ENCODE measurements around the gene ISCA2.
A peak's percentile ranks its signal among the peaks of the same experiment; 100 is the strongest.

Gene ISCA2

GRCh38 chr14:74457565-74457895, 36.0 kb upstream of the ISCA2 start:
- H2BK120ac ChIP-seq (ENCODE audit: insufficient read depth, low read length, poor library complexity), result no peak overlapping the region
- H2AK5ac ChIP-seq (ENCODE audit: low read length), result no peak overlapping the region
- no peak overlapping the region for H3K14ac ChIP-seq (ENCODE audit: low read length)
- no peaks in the 10 kb centered on the region for H3K4me1 ChIP-seq (ENCODE audit: control insufficient read depth in 1 of 2, insufficient read depth in 2 of 2, low read length in 2 of 2)
- no peaks in the 10 kb centered on the region for H3K79me2 ChIP-seq (ENCODE audit: control insufficient read depth, insufficient read depth, low read length, poor library complexity)
- no CpG with 5 or more reads among the region's 4 CpGs for WGBS (ENCODE audit: extremely low coverage, insufficient coverage, insufficient read length)
- no peak overlapping the region for H3K4ac ChIP-seq (ENCODE audit: low read depth, low read length)
- no peak overlapping the region for H2BK5ac ChIP-seq (ENCODE audit: low read depth, low read length, poor library complexity)
- H2BK12ac ChIP-seq (ENCODE audit: low read length), result no peak overlapping the region
- no peaks in the 10 kb centered on the region for H3K27me3 ChIP-seq (ENCODE audit: insufficient read depth, low read length)
- H3K36me3 ChIP-seq (ENCODE audit: control insufficient read depth in 1 of 2, insufficient read depth in 2 of 2, low read length in 2 of 2), result no peaks in the 10 kb centered on the region
- no peak overlapping the region for H4K91ac ChIP-seq (ENCODE audit: low read depth, low read length)
- H3K9me3 ChIP-seq (ENCODE audit: insufficient read depth, low read depth, low read length), result peaks cover 2% of the 10 kb centered on the region
- DNase-seq, result no peak
- no peak overlapping the region for H3K4me2 ChIP-seq (ENCODE audit: low read length)
- H3K79me1 ChIP-seq (ENCODE audit: low read length), result no peaks in the 10 kb centered on the region
- H3K27ac ChIP-seq (ENCODE audit: low read depth, low read length), result no peak overlapping the region
- H3K4me3 ChIP-seq (ENCODE audit: low read depth, low read length), result no peak overlapping the region
- H4K8ac ChIP-seq (ENCODE audit: low read depth, low read length), result no peak overlapping the region
- no peak overlapping the region for H3K18ac ChIP-seq (ENCODE audit: low read length)
- H2AFZ ChIP-seq (ENCODE audit: insufficient read depth, low read length, poor library complexity), result no peak overlapping the region
- no peak overlapping the region for H3K9ac ChIP-seq (ENCODE audit: low read length)
- H4K12ac ChIP-seq (ENCODE audit: low read depth, low read length), result no peak overlapping the region
- no peak overlapping the region for H3K23ac ChIP-seq (ENCODE audit: low read length)

- Histone ChIP-seq H4K12ac (ENCODE audit: low read depth, low read length) (no peak overlapping the region), H3K14ac (ENCODE audit: low read length) (no peak overlapping the region), H2BK12ac (ENCODE audit: low read length) (no peak overlapping the region), H3K79me1 (ENCODE audit: low read length) (no peaks in the 10 kb centered on the region), H3K9me3 (ENCODE audit: insufficient read depth, low read depth, low read length) (peaks cover 2% of the 10 kb centered on the region), H2AK5ac (ENCODE audit: low read length) (no peak overlapping the region), H2BK5ac (ENCODE audit: low read depth, low read length, poor library complexity) (no peak overlapping the region), H3K27me3 (ENCODE audit: insufficient read depth, low read length) (no peaks in the 10 kb centered on the region), H3K4ac (ENCODE audit: low read depth, low read length) (no peak overlapping the region), H2AFZ (ENCODE audit: insufficient read depth, low read length, poor library complexity) (no peak overlapping the region), H3K4me2 (ENCODE audit: low read length) (no peak overlapping the region), H4K91ac (ENCODE audit: low read depth, low read length) (no peak overlapping the region), H3K79me2 (ENCODE audit: control insufficient read depth, insufficient read depth, low read length, poor library complexity) (no peaks in the 10 kb centered on the region), H4K8ac (ENCODE audit: low read depth, low read length) (no peak overlapping the region), H3K4me1 (ENCODE audit: control insufficient read depth in 1 of 2, insufficient read depth in 2 of 2, low read length in 2 of 2) (no peaks in the 10 kb centered on the region), H3K23ac (ENCODE audit: low read length) (no peak overlapping the region), H3K18ac (ENCODE audit: low read length) (no peak overlapping the region), H3K27ac (ENCODE audit: low read depth, low read length) (no peak overlapping the region), H3K4me3 (ENCODE audit: low read depth, low read length) (no peak overlapping the region), H2BK120ac (ENCODE audit: insufficient read depth, low read length, poor library complexity) (no peak overlapping the region), H3K9ac (ENCODE audit: low read length) (no peak overlapping the region), H3K36me3 (ENCODE audit: control insufficient read depth in 1 of 2, insufficient read depth in 2 of 2, low read length in 2 of 2) (no peaks in the 10 kb centered on the region)
- no CpG with 5 or more reads among the region's 10 CpGs for WGBS (ENCODE audit: extremely low coverage, insufficient coverage, insufficient read length)
- DNase-seq, result peak; percentile 20 to 50
Observed at GRCh38 chr14:74459289-74459946, 34.1 kb upstream of the ISCA2 start.

DNA sequence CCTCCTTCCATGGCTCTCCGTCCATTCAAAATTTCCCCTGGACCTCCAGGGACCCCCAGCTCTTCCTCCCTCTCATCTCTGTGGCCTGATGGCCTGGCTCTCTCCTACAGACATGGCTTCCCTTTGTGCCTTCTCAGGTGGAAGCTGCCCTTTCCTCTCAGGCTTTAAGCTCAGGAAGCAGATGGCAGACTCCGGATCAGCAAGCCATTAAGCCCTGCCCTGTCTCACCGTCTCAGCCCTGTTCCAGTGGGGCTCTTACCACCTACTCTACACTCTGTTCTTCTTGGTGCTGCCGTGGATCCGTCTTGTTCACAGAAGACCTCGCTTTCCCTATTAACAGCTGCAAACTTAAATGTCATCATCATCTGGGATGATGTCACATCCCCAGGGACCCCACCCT, 33.6 kb upstream of the ISCA2 start:
- Histone ChIP-seq H3K79me1 (ENCODE audit: low read length) (no peaks in the 10 kb centered on the region), H3K4me1 (ENCODE audit: control insufficient read depth in 1 of 2, insufficient read depth in 2 of 2, low read length in 2 of 2) (no peaks in the 10 kb centered on the region), H4K12ac (ENCODE audit: low read depth, low read length) (no peak overlapping the region), H4K91ac (ENCODE audit: low read depth, low read length) (no peak overlapping the region), H3K79me2 (ENCODE audit: control insufficient read depth, insufficient read depth, low read length, poor library complexity) (no peaks in the 10 kb centered on the region), H2BK120ac (ENCODE audit: insufficient read depth, low read length, poor library complexity) (no peak overlapping the region), H3K4me2 (ENCODE audit: low read length) (no peak overlapping the region), H3K9ac (ENCODE audit: low read length) (no peak overlapping the region), H3K9me3 (ENCODE audit: insufficient read depth, low read depth, low read length) (peaks cover 2% of the 10 kb centered on the region), H2AFZ (ENCODE audit: insufficient read depth, low read length, poor library complexity) (no peak overlapping the region), H3K27me3 (ENCODE audit: insufficient read depth, low read length) (no peaks in the 10 kb centered on the region), H3K18ac (ENCODE audit: low read length) (no peak overlapping the region), H2AK5ac (ENCODE audit: low read length) (no peak overlapping the region), H3K4ac (ENCODE audit: low read depth, low read length) (no peak overlapping the region), H2BK12ac (ENCODE audit: low read length) (no peak overlapping the region), H3K14ac (ENCODE audit: low read length) (no peak overlapping the region), H4K8ac (ENCODE audit: low read depth, low read length) (no peak overlapping the region), H2BK5ac (ENCODE audit: low read depth, low read length, poor library complexity) (no peak overlapping the region), H3K4me3 (ENCODE audit: low read depth, low read length) (no peak overlapping the region), H3K36me3 (ENCODE audit: control insufficient read depth in 1 of 2, insufficient read depth in 2 of 2, low read length in 2 of 2) (no peaks in the 10 kb centered on the region), H3K23ac (ENCODE audit: low read length) (no peak overlapping the region), H3K27ac (ENCODE audit: low read depth, low read length) (no peak overlapping the region)
- no CpG with 5 or more reads among the region's 6 CpGs for WGBS (ENCODE audit: extremely low coverage, insufficient coverage, insufficient read length)
- DNase-seq, result no peak

DNA sequence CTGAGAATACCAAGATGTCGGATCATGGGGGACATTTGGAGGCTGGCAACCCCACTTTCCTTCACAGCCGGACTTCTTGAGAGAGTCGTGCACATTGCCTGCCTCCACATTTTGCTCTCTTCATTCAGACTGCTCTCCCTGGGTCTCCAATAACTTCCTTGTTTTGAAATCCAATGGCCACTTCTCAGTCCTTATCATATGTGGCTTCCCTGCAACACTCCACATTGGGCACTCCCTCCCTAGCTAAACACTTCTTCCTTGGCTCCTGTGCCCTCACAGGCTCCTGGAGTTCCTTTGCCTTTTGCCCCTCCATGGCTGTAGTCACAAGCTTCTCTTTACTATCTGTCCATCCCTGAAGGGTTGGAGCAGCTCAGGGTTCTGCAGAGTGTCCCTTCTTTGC, 30.6 kb upstream of the ISCA2 start:
- Histone ChIP-seq H3K4me3 (ENCODE audit: low read depth, low read length) (no peak overlapping the region), H4K91ac (ENCODE audit: low read depth, low read length) (no peak overlapping the region), H3K23ac (ENCODE audit: low read length) (no peak overlapping the region), H2BK120ac (ENCODE audit: insufficient read depth, low read length, poor library complexity) (no peak overlapping the region), H2BK12ac (ENCODE audit: low read length) (no peak overlapping the region), H3K18ac (ENCODE audit: low read length) (no peak overlapping the region), H2AFZ (ENCODE audit: insufficient read depth, low read length, poor library complexity) (no peak overlapping the region), H3K4me1 (ENCODE audit: control insufficient read depth in 1 of 2, insufficient read depth in 2 of 2, low read length in 2 of 2) (no peaks in the 10 kb centered on the region), H3K79me1 (ENCODE audit: low read length) (no peaks in the 10 kb centered on the region), H3K4me2 (ENCODE audit: low read length) (no peak overlapping the region), H2AK5ac (ENCODE audit: low read length) (no peak overlapping the region), H3K14ac (ENCODE audit: low read length) (no peak overlapping the region), H2BK5ac (ENCODE audit: low read depth, low read length, poor library complexity) (no peak overlapping the region), H3K27me3 (ENCODE audit: insufficient read depth, low read length) (no peaks in the 10 kb centered on the region), H3K4ac (ENCODE audit: low read depth, low read length) (no peak overlapping the region), H3K9ac (ENCODE audit: low read length) (no peak overlapping the region), H4K8ac (ENCODE audit: low read depth, low read length) (no peak overlapping the region), H3K27ac (ENCODE audit: low read depth, low read length) (no peak overlapping the region), H3K36me3 (ENCODE audit: control insufficient read depth in 1 of 2, insufficient read depth in 2 of 2, low read length in 2 of 2) (no peaks in the 10 kb centered on the region), H3K9me3 (ENCODE audit: insufficient read depth, low read depth, low read length) (no peaks in the 10 kb centered on the region), H3K79me2 (ENCODE audit: control insufficient read depth, insufficient read depth, low read length, poor library complexity) (no peaks in the 10 kb centered on the region), H4K12ac (ENCODE audit: low read depth, low read length) (no peak overlapping the region)
- no CpG with 5 or more reads among the region's 3 CpGs for WGBS (ENCODE audit: extremely low coverage, insufficient coverage, insufficient read length)
- DNase-seq, result no peak
